GM18868 (cell line): ENCODE data around the gene ARTN.

ENCODE experiments used
- ATAC-seq: cut with Tn5 transposase; IDR thresholded peaks from one replicate; pipeline ENCODE4 v1.9.1; 2021; ENCODE audit warnings: mild to moderate bottlenecking, moderate library complexity; ENCODE audit not compliant: unreplicated experiment

The ARTN gene

GRCh38 chr1:43946236-43947060 lies 12.8 kb downstream of the ARTN start, which contains the start of gene IPO13:
TSS of gene IPO13 (plus strand) at chr1:43946950. CDS start at chr1:43947601, 651 bp downstream.
- ATAC-seq: peak; percentile 90

GRCh38 chr1:43947061-43947873 lies 13.7 kb downstream of the ARTN start:
- no peak for ATAC-seq

- ATAC-seq: no peak
Observed at GRCh38 chr1:43947874-43948437, 14.4 kb downstream of the ARTN start.

- no peak for ATAC-seq
Observed at GRCh38 chr1:43949678-43950077, 16.1 kb downstream of the ARTN start.

- no peak for ATAC-seq
Observed at GRCh38 chr1:43951021-43951985, 17.7 kb downstream of the ARTN start.

GRCh38 chr1:43952731-43953346 lies 19.2 kb downstream of the ARTN start:
- ATAC-seq: no peak

- ATAC-seq: no peak
Observed at GRCh38 chr1:43953361-43953760, 19.8 kb downstream of the ARTN start.

GRCh38 chr1:43954036-43954435 lies 20.4 kb downstream of the ARTN start:
- ATAC-seq: no peak

- ATAC-seq: no peak
Observed at GRCh38 chr1:43956234-43956633, 22.6 kb downstream of the ARTN start.

GRCh38 chr1:43957407-43958040 lies 23.9 kb downstream of the ARTN start:
- ATAC-seq: no peak

- no peak for ATAC-seq
Observed at GRCh38 chr1:43958351-43959255, 25.0 kb downstream of the ARTN start.

GRCh38 chr1:43960798-43961197 lies 27.2 kb downstream of the ARTN start:
- no peak for ATAC-seq

- ATAC-seq: no peak
Observed at GRCh38 chr1:43961692-43962091, 28.1 kb downstream of the ARTN start.

- ATAC-seq: no peak
Observed at GRCh38 chr1:43962324-43962723, 28.7 kb downstream of the ARTN start.

GRCh38 chr1:43963006-43963405 lies 29.4 kb downstream of the ARTN start:
- ATAC-seq: no peak

GRCh38 chr1:43963890-43964289 lies 30.3 kb downstream of the ARTN start:
- no peak for ATAC-seq

GRCh38 chr1:43965316-43965715 lies 31.7 kb downstream of the ARTN start:
- ATAC-seq: no peak

GRCh38 chr1:43968348-43968948 lies 34.8 kb downstream of the ARTN start:
- no peak for ATAC-seq
